Testis (tissue), 3 donors: ENCODE data around the gene NCAM2. TPM values are rescaled to one million over a fixed set of nuclear protein-coding genes. Genes with fewer than 3 reads are reported as not detected.
A peak's percentile ranks its signal among the peaks of the same experiment; 100 is the strongest.

Experiments
- DNase-seq: peaks from one replicate; pipeline ENCODE4 v3.0.0-alpha.2; 2019
- H3K27ac ChIP-seq, 2 donors: fragments of 200-600 bp; sonication (generic); one replicate each; pipeline ENCODE4 v1.5.1; 2019
- H3K27me3 ChIP-seq: fragments of 200-600 bp; sonication (generic); one replicate; pipeline ENCODE4 v1.5.1; 2019
- H3K36me3 ChIP-seq: fragments of 200-600 bp; sonication (generic); one replicate; pipeline ENCODE4 v1.5.1; 2017; ENCODE audit warnings: low read depth; ENCODE audit errors: missing control alignments
- H3K4me1 ChIP-seq: fragments of 200-600 bp; sonication (generic); one replicate; pipeline ENCODE4 v1.5.1; 2019
- H3K4me3 ChIP-seq, 2 donors: fragments of 200-600 bp; sonication (generic); one replicate each; pipeline ENCODE4 v1.5.1; 2017 to 2019
- H3K9me3 ChIP-seq: fragments of 200-600 bp; sonication (generic); one replicate; pipeline ENCODE4 v1.5.1; 2017
- CTCF ChIP-seq, 3 experiments: fragments of 450-650 bp in 2 of 3; fragments of 200-600 bp in 1 of 3; sonication (generic) in 1 of 3; IDR thresholded peaks; one replicate each; pipeline ENCODE4 v1.5.1; 2016 to 2019; ENCODE audit warnings: antibody characterized with exemption in 3 of 3, mild to moderate bottlenecking in 2 of 3, moderate library complexity in 1 of 3
- POLR2A ChIP-seq: fragments of 450-650 bp; IDR thresholded peaks from one replicate; pipeline ENCODE4 v1.6.1; 2017; ENCODE audit warnings: antibody characterized with exemption, mild to moderate bottlenecking, moderate library complexity
- whole genome bisulfite sequencing, 2 donors: methylation state at CpG; one replicate each; pipeline ENCODE4 v1.1.5; 2018; 5-methylcytosine and 5-hydroxymethylcytosine counted together
- intact Hi-C: fragments of 100-400 bp; cut with DNase I; formaldehyde crosslinking; loops from one replicate; pipeline ENCODE4 v1.15.1; 2023; ENCODE audit warnings: low total_unique reads
- polyA plus RNA-seq: library from polyadenylated mRNA; stranded (reverse); fragments of 350-450 nt; fragmentation: Illumina TruSeq; extraction: RNeasy Lipid Tissue Mini Kit (QIAGEN cat#74804); gene quantifications from one replicate; pipeline ENCODE4 v1.2.3, GENCODE V29; 2014; ENCODE audit warnings: low read depth, low replicate concordance; ENCODE audit not compliant: insufficient read depth
- total RNA-seq, 2 donors: library from RNA; depleted of rRNA; stranded (reverse); fragments of >200 nt; gene quantifications; one replicate each; pipeline ENCODE4 v1.2.3, GENCODE V29; 2016

Gene NCAM2
- total and polyA plus RNA-seq, 3 donors from 2014 or later = 22.4 to 26.9 (median 26.1) TPM

DNA sequence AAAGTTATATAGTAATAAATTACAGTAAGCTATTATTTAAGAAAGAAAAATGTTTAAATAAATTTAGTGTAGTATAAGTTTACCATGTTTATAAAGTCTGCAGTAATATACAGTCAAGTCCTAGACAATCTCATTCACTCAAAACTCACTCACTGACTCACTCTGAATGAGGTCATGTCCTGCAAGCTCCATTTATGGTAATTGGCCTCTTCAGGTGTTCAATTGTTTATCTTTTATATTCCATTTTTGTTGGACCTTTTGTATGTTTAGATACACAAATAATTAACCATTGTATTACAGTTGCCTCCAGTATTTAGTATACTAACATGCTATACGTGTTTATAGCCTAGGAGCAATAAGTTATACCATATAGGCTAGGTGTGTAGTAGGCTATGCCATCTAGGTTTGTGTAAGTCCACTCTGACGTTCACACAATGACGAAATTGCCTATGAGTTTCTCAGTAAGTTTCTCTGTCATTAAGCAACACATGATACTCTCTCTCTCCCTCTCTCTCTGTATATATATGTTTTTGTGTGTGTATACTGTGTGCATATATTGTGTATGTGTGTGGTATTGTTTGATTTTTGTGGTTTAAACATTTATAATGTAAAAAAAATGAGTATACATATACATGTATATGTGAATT is 161.2 kb downstream of the NCAM2 start:
- no peaks in the 10 kb centered on the region for H3K27me3 ChIP-seq
- no peak for DNase-seq
- no peaks in the 10 kb centered on the region for H3K9me3 ChIP-seq
- 82 to 91% methylated on average over 3 of the region's 3 CpGs for WGBS, 2 donors
- no peak overlapping the region for H3K27ac ChIP-seq
- no peaks in the 10 kb centered on the region for H3K36me3 ChIP-seq
- no peaks in the 10 kb centered on the region for H3K4me1 ChIP-seq
- no peak for TF ChIP-seq CTCF (IDR thresholded peaks at IDR 0.05)
- intact Hi-C loops = no loop called here
- no peak overlapping the region for H3K4me3 ChIP-seq

DNA sequence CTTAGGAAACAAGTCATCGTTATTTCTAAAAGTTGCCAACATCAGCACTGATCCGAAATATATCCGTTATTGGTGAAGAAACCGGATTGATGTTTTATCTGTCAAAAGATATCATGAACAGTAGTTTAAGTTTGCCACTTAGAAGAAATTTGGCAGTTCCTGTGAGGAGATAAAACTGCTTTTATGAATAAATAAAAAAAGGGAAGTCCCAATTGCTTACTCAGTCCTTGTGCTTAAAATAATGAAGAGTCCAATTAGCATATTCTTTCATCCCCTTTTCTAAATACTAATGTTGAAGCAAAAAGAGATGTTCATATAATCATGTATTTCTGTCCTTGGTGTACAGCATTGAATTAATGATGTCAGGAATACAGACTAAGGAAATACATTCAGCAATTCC is 164.6 kb downstream of the NCAM2 start:
- H3K4me3 ChIP-seq = no peak overlapping the region

GRCh38 chr21:21163904-21164303 is 165.7 kb downstream of the NCAM2 start:
- H3K27me3 ChIP-seq = no peaks in the 10 kb centered on the region
- H3K27ac ChIP-seq = no peak overlapping the region
- no peak overlapping the region for H3K4me3 ChIP-seq
- TF ChIP-seq CTCF (IDR thresholded peaks at IDR 0.05) = peak; percentile 49 to 55 (median 54)
- TF ChIP-seq POLR2A = no peak
- no peaks in the 10 kb centered on the region for H3K4me1 ChIP-seq
- intact Hi-C loops = no loop called here
- H3K36me3 ChIP-seq = no peaks in the 10 kb centered on the region
- no peaks in the 10 kb centered on the region for H3K9me3 ChIP-seq
- peak; percentile 83 for DNase-seq
- WGBS, 2 donors = 32 to 38% methylated on average over 1 of the region's 1 CpG

More for the DNA sequence above, 164.6 kb downstream of the NCAM2 start:
- no peaks in the 10 kb centered on the region for H3K27me3 ChIP-seq
- 61 to 82% methylated on average over 4 of the region's 4 CpGs for WGBS, 2 donors
- DNase-seq = no peak
- no peaks in the 10 kb centered on the region for H3K36me3 ChIP-seq
- no peak for TF ChIP-seq CTCF (IDR thresholded peaks at IDR 0.05)
- no peak for TF ChIP-seq POLR2A
- H3K4me1 ChIP-seq = no peaks in the 10 kb centered on the region
- H3K9me3 ChIP-seq = no peaks in the 10 kb centered on the region
- intact Hi-C loops = no loop called here
- H3K27ac ChIP-seq = no peak overlapping the region

DNA sequence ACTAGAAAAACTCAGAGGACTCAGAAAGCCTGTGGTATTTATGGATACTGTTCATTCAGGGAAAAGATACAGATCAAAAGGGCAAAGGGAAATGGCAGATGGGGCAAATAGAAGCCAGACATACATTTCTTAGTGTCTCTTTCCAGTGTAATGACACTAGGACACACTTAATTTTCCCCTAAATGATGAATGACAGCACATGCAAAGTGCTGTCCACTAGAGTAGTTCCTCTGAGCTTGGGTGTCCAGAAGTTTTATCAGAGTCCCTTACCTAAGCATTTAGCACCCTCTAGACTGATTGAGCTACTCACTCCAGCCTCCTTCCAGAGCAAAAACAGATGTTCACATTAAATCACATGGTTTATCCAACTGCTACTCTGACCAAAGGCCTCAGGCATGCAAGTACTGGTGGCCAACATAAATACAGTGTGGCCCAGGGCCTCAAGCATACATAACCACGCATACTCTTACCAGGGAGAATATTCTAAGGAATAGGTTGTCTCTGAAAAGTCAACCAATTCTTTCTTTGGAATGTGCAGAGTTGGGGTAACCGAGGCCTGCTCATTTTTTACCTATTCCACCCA is 166.9 kb downstream of the NCAM2 start:
- H3K36me3 ChIP-seq = no peaks in the 10 kb centered on the region
- 69 to 73% methylated on average over 2 of the region's 2 CpGs for whole genome bisulfite sequencing, 2 donors
- no peak overlapping the region for H3K27ac ChIP-seq
- no peak for DNase-seq
- no peaks in the 10 kb centered on the region for H3K4me1 ChIP-seq
- intact Hi-C loops = no loop called here
- H3K27me3 ChIP-seq = no peaks in the 10 kb centered on the region
- TF ChIP-seq POLR2A (no peak), CTCF (IDR thresholded peaks at IDR 0.05) (no peak)
- no peak overlapping the region for H3K4me3 ChIP-seq
- no peaks in the 10 kb centered on the region for H3K9me3 ChIP-seq

DNA sequence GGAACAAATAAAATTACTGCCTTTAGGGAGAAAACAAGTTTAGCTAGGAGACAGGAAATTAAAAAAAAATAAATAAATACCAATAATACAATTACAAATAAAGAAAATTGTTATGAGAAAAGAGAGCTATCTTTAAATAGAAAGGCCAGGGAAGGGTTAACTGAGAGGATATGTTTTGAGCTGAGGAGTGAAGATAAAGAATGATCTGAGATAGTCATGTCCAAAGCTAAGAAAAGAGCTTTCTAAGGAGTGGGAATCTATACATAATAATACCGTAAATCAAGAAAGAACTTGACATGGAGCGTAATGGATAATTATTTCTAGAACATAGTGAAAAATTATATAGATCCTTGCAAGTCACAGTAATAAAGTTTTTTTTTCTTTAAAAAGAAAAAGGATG is 176.5 kb downstream of the NCAM2 start:
- DNase-seq = no peak
- no peak for TF ChIP-seq CTCF (IDR thresholded peaks at IDR 0.05)
- no peak for TF ChIP-seq POLR2A
- WGBS, 2 donors = 82 to 93% methylated on average over 2 of the region's 2 CpGs
- no peaks in the 10 kb centered on the region for H3K9me3 ChIP-seq
- no peaks in the 10 kb centered on the region for H3K4me1 ChIP-seq
- intact Hi-C loops = no loop called here
- no peaks in the 10 kb centered on the region for H3K27me3 ChIP-seq
- H3K27ac ChIP-seq = no peak overlapping the region
- H3K4me3 ChIP-seq = no peak overlapping the region
- no peaks in the 10 kb centered on the region for H3K36me3 ChIP-seq
